GM21619 (cell line): ENCODE data around the gene PTPRN2.
"Not testable (repeated sequence)": the region's sequence is repeated elsewhere in the genome, so short reads cannot be mapped to it uniquely, and the experiment has no call there.

Experiments used
- ATAC-seq: cut with Tn5 transposase; IDR thresholded peaks from one replicate; pipeline ENCODE4 v1.9.1; 2021; ENCODE audit not compliant: unreplicated experiment

The PTPRN2 gene

GRCh38 chr7:158535079-158535478 lies 52.5 kb downstream of the PTPRN2 start:
- ATAC-seq = no peak

- ATAC-seq = no peak
These were observed 53.0 kb downstream of the PTPRN2 start for GRCh38 chr7:158534598-158534997.

- ATAC-seq = not testable (repeated sequence)
These were observed 53.5 kb downstream of the PTPRN2 start for GRCh38 chr7:158534134-158534515.

GRCh38 chr7:158533386-158534133 lies 54.1 kb downstream of the PTPRN2 start:
- ATAC-seq = no peak

GRCh38 chr7:158532093-158532627 lies 55.5 kb downstream of the PTPRN2 start:
- ATAC-seq = no peak

- ATAC-seq = no peak
These were observed 56.0 kb downstream of the PTPRN2 start for GRCh38 chr7:158531661-158532060.

GRCh38 chr7:158530800-158531609 lies 56.6 kb downstream of the PTPRN2 start:
- ATAC-seq = no peak

- no peak for ATAC-seq
These were observed 58.2 kb downstream of the PTPRN2 start for GRCh38 chr7:158529181-158530096.

- ATAC-seq = no peak
These were observed 59.6 kb downstream of the PTPRN2 start for GRCh38 chr7:158527915-158528502.

- ATAC-seq = no peak
These were observed 60.1 kb downstream of the PTPRN2 start for GRCh38 chr7:158527495-158527894.

GRCh38 chr7:158527038-158527437 lies 60.6 kb downstream of the PTPRN2 start:
- no peak for ATAC-seq

- no peak for ATAC-seq
These were observed 61.1 kb downstream of the PTPRN2 start for GRCh38 chr7:158526531-158526930.

GRCh38 chr7:158525648-158526484 lies 61.8 kb downstream of the PTPRN2 start:
- ATAC-seq = no peak

GRCh38 chr7:158524749-158525635 lies 62.6 kb downstream of the PTPRN2 start:
- no peak for ATAC-seq

GRCh38 chr7:158524286-158524685 lies 63.3 kb downstream of the PTPRN2 start:
- ATAC-seq = not testable (repeated sequence)

- not testable (repeated sequence) for ATAC-seq
These were observed 63.7 kb downstream of the PTPRN2 start for GRCh38 chr7:158523877-158524276.

GRCh38 chr7:158523165-158523856 lies 64.3 kb downstream of the PTPRN2 start:
- not testable (repeated sequence) for ATAC-seq

GRCh38 chr7:158521795-158522194 lies 65.8 kb downstream of the PTPRN2 start:
- ATAC-seq = not testable (repeated sequence)
